ENCODE data around the gene BCAS1. TPM values are rescaled to one million over a fixed set of nuclear protein-coding genes. Genes with fewer than 3 reads are reported as not detected.

The BCAS1 gene
- total RNA-seq, 4 donors from 2014 or later = 0.32 TPM; not detected in 3

GRCh38 chr20:53990768-53991450, 79.5 kb downstream of the BCAS1 start:
- DNase-seq (no peak), ATAC-seq (no peak)
- no peaks in the 10 kb centered on the region for H3K36me3 ChIP-seq
- no peak overlapping the region for H3K27ac ChIP-seq
- no peaks in the 10 kb centered on the region for H3K4me1 ChIP-seq
- in situ Hi-C loops (cut with MboI; ENCODE audit: low sequenced_read_pairs in 4 of 4) = no loop called here
- intact Hi-C loops (cut with DNase I; ENCODE audit: low total_unique reads) = no loop called here
- no peaks in the 10 kb centered on the region for H3K9me3 ChIP-seq
- TF ChIP-seq POLR2A (IDR thresholded peaks at IDR 0.05) (no peak), CTCF (IDR thresholded peaks at IDR 0.05 in 4 of 5, conservative IDR thresholded peaks at IDR 0.05 in 1 of 5) (no peak)
- H3K4me3 ChIP-seq = no peak overlapping the region
- H3K27me3 ChIP-seq = no peaks in the 10 kb centered on the region

- no peak for DNase-seq
- TF ChIP-seq POLR2A (IDR thresholded peaks at IDR 0.05) (no peak), CTCF (IDR thresholded peaks at IDR 0.05 in 4 of 5, conservative IDR thresholded peaks at IDR 0.05 in 1 of 5) (no peak)
- Histone ChIP-seq H3K36me3 (no peaks in the 10 kb centered on the region), H3K27ac (no peak overlapping the region), H3K4me1 (no peaks in the 10 kb centered on the region), H3K4me3 (no peak overlapping the region), H3K9me3 (no peaks in the 10 kb centered on the region), H3K27me3 (no peaks in the 10 kb centered on the region)
- in situ Hi-C loops (cut with MboI; ENCODE audit: low sequenced_read_pairs in 4 of 4) (no loop called here), intact Hi-C loops (cut with DNase I; ENCODE audit: low total_unique reads) (no loop called here)
- no peak for ATAC-seq
Measured at GRCh38 chr20:53990003-53990402, 80.4 kb downstream of the BCAS1 start.

- ATAC-seq (no peak), DNase-seq (no peak)
- H3K4me3 ChIP-seq = no peak overlapping the region
- no peak overlapping the region for H3K27ac ChIP-seq
- no peaks in the 10 kb centered on the region for H3K27me3 ChIP-seq
- intact Hi-C loops (cut with DNase I; ENCODE audit: low total_unique reads) = no loop called here
- no peaks in the 10 kb centered on the region for H3K36me3 ChIP-seq
- in situ Hi-C loops (cut with MboI; ENCODE audit: low sequenced_read_pairs in 4 of 4) = no loop called here
- no peaks in the 10 kb centered on the region for H3K4me1 ChIP-seq
- no peak for TF ChIP-seq POLR2A (IDR thresholded peaks at IDR 0.05)
- no peak for TF ChIP-seq CTCF (IDR thresholded peaks at IDR 0.05 in 4 of 5, conservative IDR thresholded peaks at IDR 0.05 in 1 of 5)
- H3K9me3 ChIP-seq = no peaks in the 10 kb centered on the region
Measured at GRCh38 chr20:53989401-53989800, 81.0 kb downstream of the BCAS1 start.

GRCh38 chr20:53986037-53986650, 84.2 kb downstream of the BCAS1 start:
- no peaks in the 10 kb centered on the region for H3K9me3 ChIP-seq
- no peaks in the 10 kb centered on the region for H3K4me1 ChIP-seq
- no peak overlapping the region for H3K27ac ChIP-seq
- in situ Hi-C loops (cut with MboI; ENCODE audit: low sequenced_read_pairs in 4 of 4) (no loop called here), intact Hi-C loops (cut with DNase I; ENCODE audit: low total_unique reads) (no loop called here)
- no peak overlapping the region for H3K4me3 ChIP-seq
- H3K27me3 ChIP-seq = no peaks in the 10 kb centered on the region
- H3K36me3 ChIP-seq = no peaks in the 10 kb centered on the region
- no peak for TF ChIP-seq POLR2A (IDR thresholded peaks at IDR 0.05)
- TF ChIP-seq CTCF (IDR thresholded peaks at IDR 0.05 in 4 of 5, conservative IDR thresholded peaks at IDR 0.05 in 1 of 5) = no peak
- DNase-seq (no peak), ATAC-seq (no peak)
